Measurements from ENCODE around the gene GMIP.

The GMIP gene

GRCh38 chr19:19659646-19660245, 16.3 kb upstream of the GMIP start:
- DNase-seq, result no peak

- DNase-seq, result no peak
These were observed 13.9 kb upstream of the GMIP start for GRCh38 chr19:19657397-19657783.

- DNase-seq, result no peak
These were observed 13.3 kb upstream of the GMIP start for GRCh38 chr19:19656451-19657396.

- no peak for DNase-seq
These were observed 12.3 kb upstream of the GMIP start for GRCh38 chr19:19655641-19656343.

- DNase-seq, result no peak
These were observed 11.7 kb upstream of the GMIP start for GRCh38 chr19:19655051-19655594.

- no peak for DNase-seq
These were observed 11.0 kb upstream of the GMIP start for GRCh38 chr19:19654441-19654840.

- DNase-seq, result no peak
These were observed 10.2 kb upstream of the GMIP start for GRCh38 chr19:19653597-19654147.

GRCh38 chr19:19652482-19653295, 9.2 kb upstream of the GMIP start:
- DNase-seq, result peak; percentile 42

GRCh38 chr19:19651076-19651475, 7.6 kb upstream of the GMIP start:
- DNase-seq, result no peak

GRCh38 chr19:19650331-19650730, 6.9 kb upstream of the GMIP start:
- DNase-seq, result no peak

GRCh38 chr19:19649580-19649995, 6.1 kb upstream of the GMIP start:
- no peak for DNase-seq

- DNase-seq, result no peak
These were observed 5.7 kb upstream of the GMIP start for GRCh38 chr19:19649155-19649554.

- no peak for DNase-seq
These were observed 3.8 kb upstream of the GMIP start for GRCh38 chr19:19647037-19647835.

- DNase-seq, result no peak
These were observed 1.9 kb upstream of the GMIP start for GRCh38 chr19:19645233-19645870.

GRCh38 chr19:19644054-19644388, 564 bp upstream of the GMIP start:
- DNase-seq, result no peak

- DNase-seq, result peak; percentile 27
These were observed 825 bp downstream of the GMIP start for GRCh38 chr19:19642506-19643157.

GRCh38 chr19:19637523-19638251, 5.8 kb downstream of the GMIP start:
- no peak for DNase-seq

GRCh38 chr19:19637186-19637522, 6.3 kb downstream of the GMIP start:
- DNase-seq, result no peak

- no peak for DNase-seq
These were observed 6.8 kb downstream of the GMIP start for GRCh38 chr19:19636573-19637185.

Data from EL (cell line).